Testis (tissue), 2 donors: ENCODE results near the gene UFC1.

Experiments used
- POLR2A ChIP-seq: fragments of 450-650 bp; IDR thresholded peaks from one replicate; pipeline ENCODE4 v1.6.1; 2017; ENCODE audit warnings: antibody characterized with exemption, mild to moderate bottlenecking, moderate library complexity
- TF ChIP-seq, protein P1 (sequence below), 3 experiments: fragments of 450-650 bp in 2 of 3; fragments of 200-600 bp in 1 of 3; sonication (generic) in 1 of 3; IDR thresholded peaks; one replicate each; pipeline ENCODE4 v1.5.1; 2016 to 2019; ENCODE audit warnings: antibody characterized with exemption in 3 of 3, mild to moderate bottlenecking in 2 of 3, moderate library complexity in 1 of 3

DNA sequence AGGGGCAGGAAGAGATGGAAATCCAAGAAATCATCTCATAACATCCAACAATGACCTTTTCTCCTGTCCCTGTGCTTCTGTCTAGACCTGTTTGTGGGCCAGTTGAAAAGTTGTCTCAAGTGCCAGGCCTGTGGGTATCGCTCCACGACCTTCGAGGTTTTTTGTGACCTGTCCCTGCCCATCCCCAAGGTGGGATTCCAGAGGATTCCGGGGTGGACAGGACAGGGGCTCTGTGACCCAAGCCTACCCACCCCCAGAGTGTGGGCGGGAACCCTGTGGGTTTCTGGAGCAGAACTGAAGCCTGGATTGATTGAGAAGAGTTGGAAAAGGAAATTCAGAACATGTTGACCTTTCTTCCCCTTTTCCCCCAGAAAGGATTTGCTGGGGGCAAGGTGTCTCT, 10.0 kb downstream of the UFC1 start:
- TF ChIP-seq POLR2A = no peak
- TF ChIP-seq, protein P1, sequence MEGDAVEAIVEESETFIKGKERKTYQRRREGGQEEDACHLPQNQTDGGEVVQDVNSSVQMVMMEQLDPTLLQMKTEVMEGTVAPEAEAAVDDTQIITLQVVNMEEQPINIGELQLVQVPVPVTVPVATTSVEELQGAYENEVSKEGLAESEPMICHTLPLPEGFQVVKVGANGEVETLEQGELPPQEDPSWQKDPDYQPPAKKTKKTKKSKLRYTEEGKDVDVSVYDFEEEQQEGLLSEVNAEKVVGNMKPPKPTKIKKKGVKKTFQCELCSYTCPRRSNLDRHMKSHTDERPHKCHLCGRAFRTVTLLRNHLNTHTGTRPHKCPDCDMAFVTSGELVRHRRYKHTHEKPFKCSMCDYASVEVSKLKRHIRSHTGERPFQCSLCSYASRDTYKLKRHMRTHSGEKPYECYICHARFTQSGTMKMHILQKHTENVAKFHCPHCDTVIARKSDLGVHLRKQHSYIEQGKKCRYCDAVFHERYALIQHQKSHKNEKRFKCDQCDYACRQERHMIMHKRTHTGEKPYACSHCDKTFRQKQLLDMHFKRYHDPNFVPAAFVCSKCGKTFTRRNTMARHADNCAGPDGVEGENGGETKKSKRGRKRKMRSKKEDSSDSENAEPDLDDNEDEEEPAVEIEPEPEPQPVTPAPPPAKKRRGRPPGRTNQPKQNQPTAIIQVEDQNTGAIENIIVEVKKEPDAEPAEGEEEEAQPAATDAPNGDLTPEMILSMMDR (IDR thresholded peaks at IDR 0.05) = no peak
